Measurements from ENCODE around the gene HPSE2. TPM values are rescaled to one million over a fixed set of nuclear protein-coding genes. Genes with fewer than 3 reads are reported as not detected.

The HPSE2 gene
- total and polyA plus RNA-seq, 2 donors (not counting 1 experiment from before 2014, with no cell fraction given): not detected

DNA sequence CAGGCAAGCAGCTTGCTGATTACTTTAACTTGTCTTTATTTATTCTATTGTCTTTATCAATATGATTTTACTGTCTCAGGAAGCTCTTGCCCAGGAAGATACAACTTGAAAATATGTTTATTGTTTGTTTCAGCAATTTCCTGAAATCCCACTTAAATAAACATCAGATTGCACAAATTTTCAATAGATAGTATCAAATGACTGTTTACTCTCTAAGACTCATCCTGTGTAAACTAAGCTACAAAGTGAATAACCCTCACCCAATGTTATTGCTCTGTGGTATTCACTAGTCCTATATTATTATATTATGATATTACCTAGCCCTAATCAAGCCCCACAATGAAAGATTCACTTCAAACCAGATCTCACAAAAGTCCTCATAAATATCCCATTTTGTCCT, 658.5 kb downstream of the HPSE2 start:
- H3K4me3 Mint-ChIP-seq: no peak overlapping the region
- ChIA-PET POLR2A (no interaction called here), CTCF (no interaction called here)
- Histone ChIP-seq H3K4me2 (replicated peaks; ENCODE audit: low read depth, low read length, poor library complexity, severe bottlenecking) (no peak overlapping the region), H3K9me3 (ENCODE audit: control extremely low read depth in 1 of 3, control insufficient read depth in 2 of 3, insufficient read depth in 1 of 3, low read length in 2 of 3) (no peaks in the 10 kb centered on the region), H3K27ac (ENCODE audit: low read length in 2 of 2) (no peak overlapping the region), H3K9ac (ENCODE audit: low read length) (no peak overlapping the region), H3K79me2 (ENCODE audit: control insufficient read depth, insufficient read depth, low read length) (no peaks in the 10 kb centered on the region), H3K4me3 (ENCODE audit: control extremely low read depth in 1 of 5, extremely low read depth in 1 of 5, insufficient read depth in 1 of 5, low read depth in 2 of 5, low read length in 4 of 5) (no peak overlapping the region), H3K36me3 (replicated peaks in 1 of 2; ENCODE audit: control extremely low read depth in 1 of 2, control insufficient read depth in 1 of 2, extremely low read depth in 1 of 2, insufficient read depth in 2 of 2, low read length in 1 of 2) (no peaks in the 10 kb centered on the region), H4K20me1 (ENCODE audit: control insufficient read depth, insufficient read depth, low read length, poor library complexity, severe bottlenecking) (no peaks in the 10 kb centered on the region), H3K4me1 (ENCODE audit: control insufficient read depth in 2 of 2, insufficient read depth in 2 of 2, low read length in 2 of 2) (no peaks in the 10 kb centered on the region), H3K27me3 (replicated peaks in 1 of 4; ENCODE audit: control extremely low read depth in 1 of 4, control insufficient read depth in 3 of 4, insufficient read depth in 4 of 4, low read length in 3 of 4) (peaks cover 0 to 3% (median 0%) of the 10 kb centered on the region in 4 experiments), H2AFZ (ENCODE audit: insufficient read depth, low read depth, low read length, poor library complexity, severe bottlenecking) (no peak overlapping the region)
- peaks cover 42% of the 10 kb centered on the region for H3K27me3 Mint-ChIP-seq
- H3K4me1 Mint-ChIP-seq: no peaks in the 10 kb centered on the region
- intact Hi-C loops (cut with micrococcal nuclease): no loop called here
- no peaks in the 10 kb centered on the region for H3K9me3 Mint-ChIP-seq (ENCODE audit: insufficient read depth)
- no peak for DNase-seq
- ATAC-seq (ENCODE audit: low read depth): no peak
- TF ChIP-seq EZH2 (IDR thresholded peaks at IDR 0.05; ENCODE audit: borderline replicate concordance, insufficient read depth, low read depth, low read length, poor library complexity, severe bottlenecking): no peak
- TF ChIP-seq, protein P1, sequence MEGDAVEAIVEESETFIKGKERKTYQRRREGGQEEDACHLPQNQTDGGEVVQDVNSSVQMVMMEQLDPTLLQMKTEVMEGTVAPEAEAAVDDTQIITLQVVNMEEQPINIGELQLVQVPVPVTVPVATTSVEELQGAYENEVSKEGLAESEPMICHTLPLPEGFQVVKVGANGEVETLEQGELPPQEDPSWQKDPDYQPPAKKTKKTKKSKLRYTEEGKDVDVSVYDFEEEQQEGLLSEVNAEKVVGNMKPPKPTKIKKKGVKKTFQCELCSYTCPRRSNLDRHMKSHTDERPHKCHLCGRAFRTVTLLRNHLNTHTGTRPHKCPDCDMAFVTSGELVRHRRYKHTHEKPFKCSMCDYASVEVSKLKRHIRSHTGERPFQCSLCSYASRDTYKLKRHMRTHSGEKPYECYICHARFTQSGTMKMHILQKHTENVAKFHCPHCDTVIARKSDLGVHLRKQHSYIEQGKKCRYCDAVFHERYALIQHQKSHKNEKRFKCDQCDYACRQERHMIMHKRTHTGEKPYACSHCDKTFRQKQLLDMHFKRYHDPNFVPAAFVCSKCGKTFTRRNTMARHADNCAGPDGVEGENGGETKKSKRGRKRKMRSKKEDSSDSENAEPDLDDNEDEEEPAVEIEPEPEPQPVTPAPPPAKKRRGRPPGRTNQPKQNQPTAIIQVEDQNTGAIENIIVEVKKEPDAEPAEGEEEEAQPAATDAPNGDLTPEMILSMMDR (IDR thresholded peaks at IDR 0.05): no peak
- H3K27ac Mint-ChIP-seq: no peak overlapping the region

DNA sequence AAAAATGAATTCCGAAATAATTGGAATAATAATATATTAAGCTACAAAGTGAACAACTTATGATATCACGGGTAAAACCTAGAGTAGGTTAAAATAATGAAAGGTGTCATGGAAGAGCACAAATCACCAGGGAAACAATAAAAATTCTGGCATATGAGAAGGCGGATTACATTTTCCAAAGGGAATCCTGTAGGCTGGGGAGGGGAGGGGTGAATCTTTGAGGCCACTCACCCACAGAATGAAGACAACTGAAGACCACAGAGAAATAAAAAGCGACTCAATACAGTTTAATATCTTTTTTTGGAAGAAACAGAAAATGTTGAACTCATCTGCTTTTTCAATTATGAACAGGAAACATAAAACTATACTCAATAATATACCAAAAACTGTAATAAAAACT, 659.6 kb downstream of the HPSE2 start:
- intact Hi-C loops (cut with micrococcal nuclease): no loop called here
- POLR2A ChIA-PET: no interaction called here
- H4K20me1 ChIP-seq (ENCODE audit: control insufficient read depth, insufficient read depth, low read length, poor library complexity, severe bottlenecking): no peaks in the 10 kb centered on the region
- no peak overlapping the region for H3K9ac ChIP-seq (ENCODE audit: low read length)
- no peaks in the 10 kb centered on the region for H3K9me3 ChIP-seq (ENCODE audit: control extremely low read depth in 1 of 3, control insufficient read depth in 2 of 3, insufficient read depth in 1 of 3, low read length in 2 of 3)
- H2AFZ ChIP-seq (ENCODE audit: insufficient read depth, low read depth, low read length, poor library complexity, severe bottlenecking): no peak overlapping the region
- peaks cover 0 to 3% (median 0%) of the 10 kb centered on the region in 4 experiments for H3K27me3 ChIP-seq (replicated peaks in 1 of 4; ENCODE audit: control extremely low read depth in 1 of 4, control insufficient read depth in 3 of 4, insufficient read depth in 4 of 4, low read length in 3 of 4)
- Mint-ChIP-seq H3K4me1 (no peaks in the 10 kb centered on the region), H3K4me3 (no peak overlapping the region), H3K27ac (no peak overlapping the region), H3K9me3 (ENCODE audit: insufficient read depth) (no peaks in the 10 kb centered on the region), H3K27me3 (peaks cover 42% of the 10 kb centered on the region)
- ATAC-seq (ENCODE audit: low read depth) (no peak), DNase-seq (no peak)
- no peak overlapping the region for H3K4me2 ChIP-seq (replicated peaks; ENCODE audit: low read depth, low read length, poor library complexity, severe bottlenecking)
- TF ChIP-seq, protein P1 (IDR thresholded peaks at IDR 0.05): no peak
- TF ChIP-seq EZH2 (IDR thresholded peaks at IDR 0.05; ENCODE audit: borderline replicate concordance, insufficient read depth, low read depth, low read length, poor library complexity, severe bottlenecking): no peak
- no peaks in the 10 kb centered on the region for H3K4me1 ChIP-seq (ENCODE audit: control insufficient read depth in 2 of 2, insufficient read depth in 2 of 2, low read length in 2 of 2)
- H3K4me3 ChIP-seq (ENCODE audit: control extremely low read depth in 1 of 5, extremely low read depth in 1 of 5, insufficient read depth in 1 of 5, low read depth in 2 of 5, low read length in 4 of 5): no peak overlapping the region
- H3K27ac ChIP-seq (ENCODE audit: low read length in 2 of 2): no peak overlapping the region
- CTCF ChIA-PET: no interaction called here
- H3K79me2 ChIP-seq (ENCODE audit: control insufficient read depth, insufficient read depth, low read length): no peaks in the 10 kb centered on the region
- no CpG with 5 or more reads among the region's 4 CpGs for WGBS (ENCODE audit: insufficient coverage)
- H3K36me3 ChIP-seq (replicated peaks in 1 of 2; ENCODE audit: control extremely low read depth in 1 of 2, control insufficient read depth in 1 of 2, extremely low read depth in 1 of 2, insufficient read depth in 2 of 2, low read length in 1 of 2): no peaks in the 10 kb centered on the region
